ENCODE data around the gene TMEM259. TPM values are rescaled to one million over a fixed set of nuclear protein-coding genes. Genes with fewer than 3 reads are reported as not detected.

The TMEM259 gene
- total and polyA plus RNA-seq, 2 of the 13 experiments (the other 11 are each of a cell fraction or from before 2014, with no cell fraction given): 64.7 to 164 TPM

GRCh38 chr19:1046117-1046626, 25.2 kb upstream of the TMEM259 start (continued):
- no peak for TF ChIP-seq ZBTB40 (IDR thresholded peaks at IDR 0.05)
- peak; percentile 29; the same call in 1 of the 2 replicates for TF ChIP-seq ZBTB40 (CRISPR knock-in tag; IDR thresholded peaks at IDR 0.05)
- no peak for TF ChIP-seq NFATC3 (CRISPR knock-in tag; IDR thresholded peaks at IDR 0.05)
- TF ChIP-seq ZNF75D (CRISPR knock-in tag; IDR thresholded peaks at IDR 0.05; ENCODE audit: borderline replicate concordance): no peak
- peak; percentile 71; the same call in 1 of the 2 replicates for TF ChIP-seq ZFP37 (CRISPR knock-in tag; IDR thresholded peaks at IDR 0.05; ENCODE audit: borderline replicate concordance)
- TF ChIP-seq ZFP90 (CRISPR knock-in tag; IDR thresholded peaks at IDR 0.05; ENCODE audit: borderline replicate concordance): peak; percentile 88
- TF ChIP-seq ZNF691 (CRISPR knock-in tag; IDR thresholded peaks at IDR 0.05; ENCODE audit: borderline replicate concordance, low read depth): no peak
- no peak for TF ChIP-seq ZBTB26 (CRISPR knock-in tag; IDR thresholded peaks at IDR 0.05; ENCODE audit: borderline replicate concordance)
- no peak for TF ChIP-seq MLLT10 (CRISPR knock-in tag; IDR thresholded peaks at IDR 0.05)
- no peak for TF ChIP-seq MBNL3 (CRISPR knock-in tag; conservative IDR thresholded peaks at IDR 0.05)
- peak; percentile 39; the same call in 1 of the 2 replicates for TF ChIP-seq RBFOX2 (IDR thresholded peaks at IDR 0.05; ENCODE audit: low read depth, low read length)
- no peak for TF ChIP-seq SNAPC5 (CRISPR knock-in tag; IDR thresholded peaks at IDR 0.05; ENCODE audit: borderline replicate concordance)
- no peak for TF ChIP-seq TGIF2 (CRISPR knock-in tag; IDR thresholded peaks at IDR 0.05)
- TF ChIP-seq EED (CRISPR knock-in tag; IDR thresholded peaks at IDR 0.05): peak; percentile 52; the same call in 1 of the 2 replicates
- TF ChIP-seq ZBTB1 (CRISPR knock-in tag; IDR thresholded peaks at IDR 0.05; ENCODE audit: borderline replicate concordance): no peak
- no peak for TF ChIP-seq ZNF564 (CRISPR knock-in tag; IDR thresholded peaks at IDR 0.05)
- TF ChIP-seq, protein P1, sequence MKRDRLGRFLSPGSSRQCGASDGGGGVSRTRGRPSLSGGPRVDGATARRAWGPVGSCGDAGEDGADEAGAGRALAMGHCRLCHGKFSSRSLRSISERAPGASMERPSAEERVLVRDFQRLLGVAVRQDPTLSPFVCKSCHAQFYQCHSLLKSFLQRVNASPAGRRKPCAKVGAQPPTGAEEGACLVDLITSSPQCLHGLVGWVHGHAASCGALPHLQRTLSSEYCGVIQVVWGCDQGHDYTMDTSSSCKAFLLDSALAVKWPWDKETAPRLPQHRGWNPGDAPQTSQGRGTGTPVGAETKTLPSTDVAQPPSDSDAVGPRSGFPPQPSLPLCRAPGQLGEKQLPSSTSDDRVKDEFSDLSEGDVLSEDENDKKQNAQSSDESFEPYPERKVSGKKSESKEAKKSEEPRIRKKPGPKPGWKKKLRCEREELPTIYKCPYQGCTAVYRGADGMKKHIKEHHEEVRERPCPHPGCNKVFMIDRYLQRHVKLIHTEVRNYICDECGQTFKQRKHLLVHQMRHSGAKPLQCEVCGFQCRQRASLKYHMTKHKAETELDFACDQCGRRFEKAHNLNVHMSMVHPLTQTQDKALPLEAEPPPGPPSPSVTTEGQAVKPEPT (CRISPR knock-in tag; IDR thresholded peaks at IDR 0.05; ENCODE audit: low read depth): no peak

All from HepG2 (cell line).